Body of pancreas (tissue), 4 donors: ENCODE results near the gene GYS1. TPM values are rescaled to one million over a fixed set of nuclear protein-coding genes. Genes with fewer than 3 reads are reported as not detected.

ENCODE experiments used
- ATAC-seq: fragments of 150-250 bp; one replicate; pipeline ENCODE4 v1.9.1; 2016
- DNase-seq, 4 donors: peaks; one replicate each; pipeline ENCODE4 v3.0.0-alpha.2; 2019
- H3K27ac ChIP-seq, 4 donors: fragments of 200-600 bp; sonication (generic); 1 replicate in 3 of 4; 2 replicates in 1 of 4; pipeline versions ENCODE4 v1.5.1 to v1.6.1; 2016 to 2019; ENCODE audit warnings: mild to moderate bottlenecking in 1 of 4, mixed read lengths in 1 of 4, moderate library complexity in 1 of 4
- H3K27me3 ChIP-seq, 2 donors: fragments of 200-600 bp; sonication (generic); one replicate each; pipeline ENCODE4 v1.6.0; 2016; ENCODE audit warnings: mild to moderate bottlenecking in 1 of 2
- H3K36me3 ChIP-seq, 2 donors: fragments of 200-600 bp; sonication (generic); replicated peaks in 1 of 2; 2 replicates each; pipeline ENCODE4 v1.5.1; 2016; ENCODE audit warnings: low read depth in 2 of 2; ENCODE audit not compliant: insufficient read depth in 1 of 2
- H3K4me1 ChIP-seq: fragments of 200-600 bp; sonication (generic); one replicate; pipeline ENCODE4 v1.6.0; 2016
- H3K4me3 ChIP-seq, 2 donors: fragments of 200-600 bp; sonication (generic); 1 replicate in 1 of 2; 2 replicates in 1 of 2; pipeline ENCODE4 v1.5.1; 2016 to 2019
- H3K9me3 ChIP-seq, 3 donors: fragments of 200-600 bp; sonication (generic); 1 replicate in 2 of 3; 2 replicates in 1 of 3; pipeline ENCODE4 v1.5.1; 2016
- CTCF ChIP-seq, 7 experiments: fragments of 450-650 bp in 4 of 7; fragments of 200-600 bp in 3 of 7; sonication (generic) in 3 of 7; IDR thresholded peaks; one replicate each; pipeline ENCODE4 v1.5.1; 2016 to 2019; ENCODE audit warnings: antibody characterized with exemption in 7 of 7
- POLR2A ChIP-seq, 3 donors: fragments of 450-650 bp; IDR thresholded peaks; one replicate each; pipeline ENCODE4 v1.6.1; 2016; ENCODE audit warnings: antibody characterized with exemption in 3 of 3, mild to moderate bottlenecking in 2 of 3
- WGBS, 2 donors: methylation state at CpG; one replicate each; pipeline ENCODE4 v1.1.5; 2017; 5-methylcytosine and 5-hydroxymethylcytosine counted together
- intact Hi-C: fragments of 100-400 bp; cut with DNase I; formaldehyde crosslinking; loops from one replicate; pipeline ENCODE4 v1.15.1; 2023
- total RNA-seq, 2 donors: library from RNA; depleted of rRNA; stranded (reverse); fragments of >200 nt; gene quantifications; one replicate each; pipeline ENCODE4 v1.1.0, GENCODE V29; 2016

The GYS1 gene
- total RNA-seq, 2 donors from 2014 or later = 7.5 to 17.8 TPM

- TF ChIP-seq CTCF (IDR thresholded peaks at IDR 0.05) (no peak), POLR2A (IDR thresholded peaks at IDR 0.05) (no peak)
- no peaks in the 10 kb centered on the region for H3K9me3 ChIP-seq
- H3K4me3 ChIP-seq = peak overlapping the region; percentile 88 to 93
- H3K4me1 ChIP-seq = peaks cover 39% of the 10 kb centered on the region
- no peaks in the 10 kb centered on the region for H3K27me3 ChIP-seq
- H3K27ac ChIP-seq = peak overlapping the region; percentile 83 to 94 (median 90)
- WGBS, 2 donors = 10 to 27% methylated on average over 10 to 36 of the region's 36 CpGs
- peak; percentile 68 for ATAC-seq
- intact Hi-C loops = no loop called here
- peak; percentile 87 to 90 (median 88) for DNase-seq
- H3K36me3 ChIP-seq = no peaks in the 10 kb centered on the region
These were observed 27.1 kb downstream of the GYS1 start for GRCh38 chr19:48965806-48966540.

GRCh38 chr19:48965040-48965805, 27.9 kb downstream of the GYS1 start, which contains the start of gene FTL:
Gene FTL, plus strand, starts transcription at chr19:48965309. Its CDS starts 199 bp downstream, at chr19:48965508.
- ATAC-seq = peak; percentile 89

GRCh38 chr19:48964205-48965039, 28.7 kb downstream of the GYS1 start:
- Histone ChIP-seq H3K4me3 (peak overlapping the region in 1 of 2 donors; percentile 93), H3K36me3 (no peaks in the 10 kb centered on the region), H3K27me3 (no peaks in the 10 kb centered on the region), H3K9me3 (no peaks in the 10 kb centered on the region), H3K27ac (peak overlapping the region; percentile 83 to 94 (median 90)), H3K4me1 (peaks cover 39% of the 10 kb centered on the region)
- WGBS, 2 donors = 31 to 32% methylated on average over 13 to 19 of the region's 19 CpGs
- no peak for ATAC-seq
- intact Hi-C loops = no loop called here
- TF ChIP-seq CTCF (IDR thresholded peaks at IDR 0.05) (no peak), POLR2A (IDR thresholded peaks at IDR 0.05) (no peak)
- peak in 3 of 4 donors; percentile 38 to 43 (median 41) for DNase-seq

More at GRCh38 chr19:48965040-48965805, 27.9 kb downstream of the GYS1 start, which contains the start of gene FTL:
- Histone ChIP-seq H3K27ac (peak within 1 kb of the TSS; percentile 83 to 94 (median 90)), H3K9me3 (no peaks in the 10 kb centered on the region), H3K27me3 (no peaks in the 10 kb centered on the region), H3K4me1 (peaks cover 39% of the 10 kb centered on the region), H3K36me3 (no peaks in the 10 kb centered on the region), H3K4me3 (peak within 1 kb of the TSS; percentile 88 to 93)
- DNase-seq = peak; percentile 96 to 98 (median 98)
- TF ChIP-seq CTCF (IDR thresholded peaks at IDR 0.05) (peak in 2 of 7 experiments; percentile 2 to 10), POLR2A (IDR thresholded peaks at IDR 0.05) (peak; percentile 98 to 100 (median 100))
- 0% methylated on average over 12 to 45 of the region's 52 CpGs for WGBS, 2 donors
- intact Hi-C loops = no loop called here

- no peaks in the 10 kb centered on the region for H3K9me3 ChIP-seq
These were observed 29.5 kb downstream of the GYS1 start for GRCh38 chr19:48963371-48964204.

More at GRCh38 chr19:48963371-48964204, 29.5 kb downstream of the GYS1 start:
- 3 to 14% methylated on average over 9 to 27 of the region's 28 CpGs for WGBS, 2 donors
- no peak for TF ChIP-seq CTCF (IDR thresholded peaks at IDR 0.05)
- peak in 1 of 3 donors; percentile 33 for TF ChIP-seq POLR2A (IDR thresholded peaks at IDR 0.05)
- DNase-seq (peak; percentile 72 to 83 (median 78)), ATAC-seq (peak; percentile 14)
- intact Hi-C loops = no loop called here
- Histone ChIP-seq H3K4me3 (no peak overlapping the region), H3K4me1 (peaks cover 39% of the 10 kb centered on the region), H3K27ac (peak overlapping the region; percentile 83 to 94 (median 90)), H3K36me3 (no peaks in the 10 kb centered on the region), H3K27me3 (no peaks in the 10 kb centered on the region)
